ENCODE measurements around the gene SPTBN4. TPM values are rescaled to one million over a fixed set of nuclear protein-coding genes. Genes with fewer than 3 reads are reported as not detected.

Gene SPTBN4
- total RNA-seq, 5 donors from 2014 or later (not counting 1 experiment from before 2014, with no cell fraction given), result 0.37 to 1.2 (median 0.66) TPM

GRCh38 chr19:40465557-40466218 lies 1.1 kb upstream of the SPTBN4 start, which contains the start of gene BLVRB:
Gene BLVRB, minus strand, starts transcription at chr19:40465745. Its CDS starts 57 bp downstream, at chr19:40465688.
- CTCF ChIA-PET, result interaction anchor here (0.5 to 1.7 kb wide), 10 partner anchors 23 to 1066 kb away, joined by 3 to 18 read pairs (median 4); partner anchors contain the start of genes C19orf47 (in 1 of the 2), PLD3 (in 1 of the 2), RAB4B (in 1 of the 2) and SERTAD1 (in 1 of the 2)
- Mint-ChIP-seq H3K27ac (peak within 1 kb of the TSS; percentile 68 to 69), H3K36me3 (no peaks in the 10 kb centered on the region), H3K4me3 (peak within 1 kb of the TSS; percentile 76 to 92 (median 83)), H3K9me3 (no peaks in the 10 kb centered on the region), H3K27me3 (peaks cover 5 to 18% of the 10 kb centered on the region in 2 donors), H3K4me1 (peaks cover 24 to 34% (median 24%) of the 10 kb centered on the region in 3 donors)
- Histone ChIP-seq H3K27ac (ENCODE audit: low read length) (peak within 1 kb of the TSS; percentile 81), H3K4me3 (ENCODE audit: control insufficient read depth in 1 of 2, extremely low read depth in 1 of 2, low read length in 1 of 2) (peak within 1 kb of the TSS; percentile 62 to 73), H3K9me3 (no peaks in the 10 kb centered on the region), H3K4me1 (ENCODE audit: control insufficient read depth in 1 of 2, extremely low read depth in 1 of 2, insufficient read depth in 2 of 2, low read length in 2 of 2) (peaks cover 11 to 32% of the 10 kb centered on the region in 2 experiments), H3K36me3 (ENCODE audit: control insufficient read depth in 2 of 2, extremely low read depth in 1 of 2, insufficient read depth in 1 of 2, low read length in 1 of 2) (no peaks in the 10 kb centered on the region), H3K27me3 (replicated peaks in 1 of 2; ENCODE audit: control insufficient read depth in 2 of 2, extremely low read depth in 1 of 2, insufficient read depth in 2 of 2, low read length in 1 of 2) (peaks cover 3 to 24% of the 10 kb centered on the region in 2 experiments)
- WGBS (ENCODE audit: insufficient coverage), result 0% methylated on average over 50 of the region's 54 CpGs
- POLR2A ChIA-PET, result interaction anchor here (0.5 to 1.8 kb wide), 6 partner anchors 23 to 898 kb away, joined by 3 to 9 read pairs (median 3); partner anchors contain the start of genes B9D2 (in 1 of the 2) and SERTAD1 (in 1 of the 2)
- ATAC-seq (replicated peaks in 1 of 4) (peak; percentile 85 to 94 (median 92)), DNase-seq (peak; percentile 97 to 100 (median 99))

DNA sequence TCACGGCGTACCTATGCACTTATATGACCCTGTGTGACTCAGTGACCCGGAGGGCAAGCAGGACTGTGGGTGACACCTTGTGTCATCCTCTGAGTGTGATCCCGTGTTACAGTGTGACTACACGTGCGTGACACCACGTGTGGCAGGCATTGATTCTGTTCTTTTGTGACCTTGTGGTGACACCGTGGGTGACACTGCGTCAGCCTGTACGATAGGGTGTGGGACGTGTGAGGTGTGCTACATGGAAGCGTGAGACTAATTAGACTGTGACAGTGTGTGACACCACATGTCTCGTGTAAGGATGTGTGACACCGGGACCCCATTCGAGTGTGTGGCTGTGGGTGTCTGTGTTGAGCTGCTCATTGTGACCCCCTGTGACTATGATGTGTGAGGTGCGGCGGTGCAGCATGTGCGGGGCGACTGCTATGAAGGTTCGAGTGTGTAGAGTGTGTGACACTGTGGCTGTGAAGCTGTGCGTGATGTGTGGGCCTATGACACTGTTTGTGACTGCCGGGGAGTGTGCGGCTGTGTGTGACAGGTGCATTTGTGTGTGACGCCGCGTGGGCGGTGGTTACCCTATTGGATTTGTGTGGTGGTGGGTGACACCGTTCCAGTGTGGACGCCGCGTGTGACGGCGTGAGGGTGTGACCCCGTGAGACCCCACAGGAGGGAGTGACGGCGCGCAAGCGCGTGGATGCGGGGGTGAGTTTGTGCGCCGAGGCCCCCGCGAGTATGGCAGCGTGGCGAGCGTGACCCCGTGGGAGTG lies 399 bp upstream of the SPTBN4 start:
- no peaks in the 10 kb centered on the region for H3K36me3 Mint-ChIP-seq
- ATAC-seq (replicated peaks in 1 of 4) (peak; percentile 36 to 59 (median 46)), DNase-seq (peak in 32 of 35 experiments; percentile 20 to 91 (median 78))
- Histone ChIP-seq H3K36me3 (ENCODE audit: control insufficient read depth in 2 of 2, extremely low read depth in 1 of 2, insufficient read depth in 1 of 2, low read length in 1 of 2) (no peaks in the 10 kb centered on the region), H3K9me3 (no peaks in the 10 kb centered on the region), H3K27me3 (replicated peaks in 1 of 2; ENCODE audit: control insufficient read depth in 2 of 2, extremely low read depth in 1 of 2, insufficient read depth in 2 of 2, low read length in 1 of 2) (peaks cover 3 to 24% of the 10 kb centered on the region in 2 experiments), H3K4me1 (ENCODE audit: control insufficient read depth in 1 of 2, extremely low read depth in 1 of 2, insufficient read depth in 2 of 2, low read length in 2 of 2) (peaks cover 11 to 32% of the 10 kb centered on the region in 2 experiments), H3K4me3 (ENCODE audit: control insufficient read depth in 1 of 2, extremely low read depth in 1 of 2, low read length in 1 of 2) (peak overlapping the region; percentile 62 to 73), H3K27ac (ENCODE audit: low read length) (peak overlapping the region; percentile 81)
- H3K4me1 Mint-ChIP-seq, result peaks cover 24 to 32% (median 24%) of the 10 kb centered on the region in 3 donors
- peak overlapping the region; percentile 76 to 92 (median 83) for H3K4me3 Mint-ChIP-seq
- no peaks in the 10 kb centered on the region for H3K9me3 Mint-ChIP-seq
- peak overlapping the region; percentile 23 to 68 for H3K27ac Mint-ChIP-seq
- WGBS (ENCODE audit: insufficient coverage), result 7% methylated on average over 46 of the region's 48 CpGs
- POLR2A ChIA-PET, result interaction anchor here in 1 of 2 donors (0.6 to 1.8 kb wide), 5 partner anchors 23 to 655 kb away, joined by 3 to 9 read pairs (median 3); partner anchors contain the start of gene SERTAD1
- peaks cover 9 to 21% of the 10 kb centered on the region in 2 donors for H3K27me3 Mint-ChIP-seq
- CTCF ChIA-PET, result interaction anchor here (0.5 to 1.7 kb wide), 8 partner anchors 24 to 312 kb away, joined by 3 to 18 read pairs (median 4); partner anchors contain the start of genes C19orf47 (in 1 of the 2), PLD3 (in 1 of the 2), RAB4B (in 1 of the 2) and SERTAD1 (in 1 of the 2)

- ATAC-seq (replicated peaks in 1 of 4), result no peak
- no peak overlapping the region for H3K27ac Mint-ChIP-seq
- H3K4me3 Mint-ChIP-seq, result peak overlapping the region in 1 of 3 donors; percentile 44
- peaks cover 9 to 21% of the 10 kb centered on the region in 2 donors for H3K27me3 Mint-ChIP-seq
- Histone ChIP-seq H3K4me3 (ENCODE audit: control insufficient read depth in 1 of 2, extremely low read depth in 1 of 2, low read length in 1 of 2) (no peak overlapping the region), H3K9me3 (no peaks in the 10 kb centered on the region), H3K27ac (ENCODE audit: low read length) (no peak overlapping the region), H3K4me1 (ENCODE audit: control insufficient read depth in 1 of 2, extremely low read depth in 1 of 2, insufficient read depth in 2 of 2, low read length in 2 of 2) (peaks cover 11 to 32% of the 10 kb centered on the region in 2 experiments), H3K36me3 (ENCODE audit: control insufficient read depth in 2 of 2, extremely low read depth in 1 of 2, insufficient read depth in 1 of 2, low read length in 1 of 2) (no peaks in the 10 kb centered on the region), H3K27me3 (replicated peaks in 1 of 2; ENCODE audit: control insufficient read depth in 2 of 2, extremely low read depth in 1 of 2, insufficient read depth in 2 of 2, low read length in 1 of 2) (peaks cover 3 to 24% of the 10 kb centered on the region in 2 experiments)
- ChIA-PET CTCF (no interaction called here), POLR2A (no interaction called here)
- H3K4me1 Mint-ChIP-seq, result peaks cover 24 to 27% (median 24%) of the 10 kb centered on the region in 3 donors
- H3K36me3 Mint-ChIP-seq, result no peaks in the 10 kb centered on the region
- H3K9me3 Mint-ChIP-seq, result no peaks in the 10 kb centered on the region
- WGBS (ENCODE audit: insufficient coverage), result 100% methylated on average over 2 of the region's 6 CpGs
- DNase-seq, result no peak
Measured at GRCh38 chr19:40469011-40469410, 2.2 kb downstream of the SPTBN4 start.

GRCh38 chr19:40471111-40471510 lies 4.3 kb downstream of the SPTBN4 start:
- Histone ChIP-seq H3K4me1 (ENCODE audit: control insufficient read depth in 1 of 2, extremely low read depth in 1 of 2, insufficient read depth in 2 of 2, low read length in 2 of 2) (peaks cover 6 to 13% of the 10 kb centered on the region in 2 experiments), H3K27ac (ENCODE audit: low read length) (no peak overlapping the region), H3K27me3 (replicated peaks in 1 of 2; ENCODE audit: control insufficient read depth in 2 of 2, extremely low read depth in 1 of 2, insufficient read depth in 2 of 2, low read length in 1 of 2) (peaks cover 3 to 24% of the 10 kb centered on the region in 2 experiments), H3K9me3 (no peaks in the 10 kb centered on the region), H3K4me3 (ENCODE audit: control insufficient read depth in 1 of 2, extremely low read depth in 1 of 2, low read length in 1 of 2) (no peak overlapping the region), H3K36me3 (ENCODE audit: control insufficient read depth in 2 of 2, extremely low read depth in 1 of 2, insufficient read depth in 1 of 2, low read length in 1 of 2) (no peaks in the 10 kb centered on the region)
- ATAC-seq (replicated peaks in 1 of 4), result no peak
- no peak overlapping the region for H3K4me3 Mint-ChIP-seq
- peaks cover 9 to 23% of the 10 kb centered on the region in 2 donors for H3K27me3 Mint-ChIP-seq
- no peak overlapping the region for H3K27ac Mint-ChIP-seq
- WGBS (ENCODE audit: insufficient coverage), result 100% methylated on average over 1 of the region's 3 CpGs
- peaks cover 7 to 9% (median 8%) of the 10 kb centered on the region in 3 donors for H3K4me1 Mint-ChIP-seq
- no peak for DNase-seq
- CTCF ChIA-PET, result no interaction called here
- H3K9me3 Mint-ChIP-seq, result no peaks in the 10 kb centered on the region
- H3K36me3 Mint-ChIP-seq, result no peaks in the 10 kb centered on the region
- POLR2A ChIA-PET, result no interaction called here

GRCh38 chr19:40472516-40472915 lies 5.7 kb downstream of the SPTBN4 start:
- ChIA-PET POLR2A (no interaction called here), CTCF (no interaction called here)
- DNase-seq (no peak), ATAC-seq (replicated peaks in 1 of 4) (no peak)
- Mint-ChIP-seq H3K4me3 (no peak overlapping the region), H3K27ac (no peak overlapping the region), H3K27me3 (peaks cover 4 to 16% of the 10 kb centered on the region in 2 donors), H3K4me1 (peaks cover 0 to 3% (median 0%) of the 10 kb centered on the region in 3 donors), H3K9me3 (no peaks in the 10 kb centered on the region), H3K36me3 (no peaks in the 10 kb centered on the region)
- Histone ChIP-seq H3K9me3 (no peaks in the 10 kb centered on the region), H3K36me3 (ENCODE audit: control insufficient read depth in 2 of 2, extremely low read depth in 1 of 2, insufficient read depth in 1 of 2, low read length in 1 of 2) (no peaks in the 10 kb centered on the region), H3K27ac (ENCODE audit: low read length) (no peak overlapping the region), H3K4me1 (ENCODE audit: control insufficient read depth in 1 of 2, extremely low read depth in 1 of 2, insufficient read depth in 2 of 2, low read length in 2 of 2) (peaks cover 0 to 1% of the 10 kb centered on the region in 2 experiments), H3K27me3 (replicated peaks in 1 of 2; ENCODE audit: control insufficient read depth in 2 of 2, extremely low read depth in 1 of 2, insufficient read depth in 2 of 2, low read length in 1 of 2) (peaks cover 3 to 16% of the 10 kb centered on the region in 2 experiments), H3K4me3 (ENCODE audit: control insufficient read depth in 1 of 2, extremely low read depth in 1 of 2, low read length in 1 of 2) (no peak overlapping the region)
- 100% methylated on average over 8 of the region's 13 CpGs for WGBS (ENCODE audit: insufficient coverage)

- Histone ChIP-seq H3K27me3 (replicated peaks in 1 of 2; ENCODE audit: control insufficient read depth in 2 of 2, extremely low read depth in 1 of 2, insufficient read depth in 2 of 2, low read length in 1 of 2) (peaks cover 0 to 4% of the 10 kb centered on the region in 2 experiments), H3K27ac (ENCODE audit: low read length) (no peak overlapping the region), H3K4me1 (ENCODE audit: control insufficient read depth in 1 of 2, extremely low read depth in 1 of 2, insufficient read depth in 2 of 2, low read length in 2 of 2) (no peaks in the 10 kb centered on the region), H3K36me3 (ENCODE audit: control insufficient read depth in 2 of 2, extremely low read depth in 1 of 2, insufficient read depth in 1 of 2, low read length in 1 of 2) (no peaks in the 10 kb centered on the region), H3K4me3 (ENCODE audit: control insufficient read depth in 1 of 2, extremely low read depth in 1 of 2, low read length in 1 of 2) (no peak overlapping the region), H3K9me3 (no peaks in the 10 kb centered on the region)
- ChIA-PET POLR2A (no interaction called here), CTCF (no interaction called here)
- H3K36me3 Mint-ChIP-seq, result no peaks in the 10 kb centered on the region
- H3K9me3 Mint-ChIP-seq, result no peaks in the 10 kb centered on the region
- WGBS (ENCODE audit: insufficient coverage), result no CpG with 5 or more reads among the region's 4 CpGs
- DNase-seq, result no peak
- no peak overlapping the region for H3K27ac Mint-ChIP-seq
- no peak for ATAC-seq (replicated peaks in 1 of 4)
- no peaks in the 10 kb centered on the region for H3K4me1 Mint-ChIP-seq
- H3K4me3 Mint-ChIP-seq, result no peak overlapping the region
- H3K27me3 Mint-ChIP-seq, result peaks cover 9 to 13% of the 10 kb centered on the region in 2 donors
Measured at GRCh38 chr19:40474737-40475136, 7.9 kb downstream of the SPTBN4 start.

Data from T-cell (primary cell).